BLaER1 treated with 17β-estradiol and CSF1 and Interleukin-3, amounts not matched to agents 10 nM and 100 nM (cell line): ENCODE data around the gene TUSC2.
A peak's percentile ranks its signal among the peaks of the same experiment; 100 is the strongest.

ENCODE experiments used
- H3K27ac ChIP-seq, 11 experiments: shearing (Covaris generic); formaldehyde crosslinking; 2 replicates each; pipeline ENCODE4 v1.8.1; 2022
- H3K27me3 ChIP-seq, 11 experiments: shearing (Covaris generic); formaldehyde crosslinking; 2 replicates each; pipeline ENCODE4 v1.8.1; 2022
- H3K36me3 ChIP-seq, 11 experiments: shearing (Covaris generic); formaldehyde crosslinking; 2 replicates each; pipeline ENCODE4 v1.8.1; 2022
- H3K4me1 ChIP-seq, 10 experiments: shearing (Covaris generic); formaldehyde crosslinking; 2 replicates each; pipeline ENCODE4 v1.8.1; 2022
- H3K4me2 ChIP-seq, 11 experiments: shearing (Covaris generic); formaldehyde crosslinking; 2 replicates each; pipeline ENCODE4 v1.8.1; 2022
- H3K4me3 ChIP-seq, 10 experiments: shearing (Covaris generic); formaldehyde crosslinking; 2 replicates each; pipeline ENCODE4 v1.8.1; 2022
- H3K9ac ChIP-seq, 11 experiments: shearing (Covaris generic); formaldehyde crosslinking; 2 replicates each; pipeline ENCODE4 v1.8.1; 2022
- H3K9me3 ChIP-seq, 11 experiments: shearing (Covaris generic); formaldehyde crosslinking; replicated peaks in 1 of 11; 2 replicates each; pipeline ENCODE4 v1.8.1; 2022
- H4K20me1 ChIP-seq, 11 experiments: shearing (Covaris generic); formaldehyde crosslinking; 2 replicates each; pipeline ENCODE4 v1.8.1; 2022
- Cebpa-rat ChIP-seq, 11 experiments: shearing (Covaris generic); IDR thresholded peaks; 2 replicates each; pipeline ENCODE4 v1.8.1; 2022

Gene TUSC2

GRCh38 chr3:50341996-50342650 is 14.1 kb upstream of the TUSC2 start:
- Histone ChIP-seq H4K20me1 (peaks cover 0 to 1% (median 0%) of the 10 kb centered on the region in 11 experiments; a peak in 6 of 22 replicates), H3K36me3 (peaks cover 0 to 3% (median 0%) of the 10 kb centered on the region in 11 experiments; a peak in 1 of 22 replicates), H3K27ac (peak overlapping the region in 7 of 11 experiments; percentile 94 to 99 (median 97); a peak in 14 of 22 replicates), H3K4me2 (peak overlapping the region; percentile 87 to 100 (median 98); a peak in 20 of 22 replicates), H3K4me1 (peaks cover 61 to 83% (median 74%) of the 10 kb centered on the region in 10 experiments), H3K9me3 (no peaks in the 10 kb centered on the region), H3K9ac (peak overlapping the region in 9 of 11 experiments; percentile 85 to 98 (median 95); a peak in 15 of 22 replicates), H3K27me3 (peaks cover 0 to 47% (median 26%) of the 10 kb centered on the region in 11 experiments; a peak in 15 of 22 replicates), H3K4me3 (peak overlapping the region in 5 of 10 experiments; percentile 77 to 92 (median 88); a peak in 9 of 20 replicates)
- TF ChIP-seq Cebpa-rat (IDR thresholded peaks at IDR 0.05) = no peak

GRCh38 chr3:50341537-50341936 is 13.5 kb upstream of the TUSC2 start:
- TF ChIP-seq Cebpa-rat (IDR thresholded peaks at IDR 0.05) = no peak
- H4K20me1 ChIP-seq = peaks cover 5 to 7% (median 5%) of the 10 kb centered on the region in 11 experiments; a peak in 21 of 22 replicates
- H3K36me3 ChIP-seq = peaks cover 0 to 7% (median under 1%) of the 10 kb centered on the region in 11 experiments; a peak in 7 of 22 replicates
- H3K27ac ChIP-seq = peak overlapping the region in 10 of 11 experiments; percentile 87 to 99 (median 96); a peak in 18 of 22 replicates
- no peaks in the 10 kb centered on the region for H3K9me3 ChIP-seq
- peaks cover 61 to 78% (median 72%) of the 10 kb centered on the region in 10 experiments for H3K4me1 ChIP-seq
- peak overlapping the region; percentile 85 to 98 (median 95); a peak in 21 of 22 replicates for H3K9ac ChIP-seq
- peak overlapping the region; percentile 87 to 100 (median 98) for H3K4me2 ChIP-seq
- H3K4me3 ChIP-seq = peak overlapping the region in 9 of 10 experiments; percentile 58 to 92 (median 88); a peak in 18 of 20 replicates
- H3K27me3 ChIP-seq = peaks cover 0 to 47% (median 26%) of the 10 kb centered on the region in 11 experiments; a peak in 15 of 22 replicates

DNA sequence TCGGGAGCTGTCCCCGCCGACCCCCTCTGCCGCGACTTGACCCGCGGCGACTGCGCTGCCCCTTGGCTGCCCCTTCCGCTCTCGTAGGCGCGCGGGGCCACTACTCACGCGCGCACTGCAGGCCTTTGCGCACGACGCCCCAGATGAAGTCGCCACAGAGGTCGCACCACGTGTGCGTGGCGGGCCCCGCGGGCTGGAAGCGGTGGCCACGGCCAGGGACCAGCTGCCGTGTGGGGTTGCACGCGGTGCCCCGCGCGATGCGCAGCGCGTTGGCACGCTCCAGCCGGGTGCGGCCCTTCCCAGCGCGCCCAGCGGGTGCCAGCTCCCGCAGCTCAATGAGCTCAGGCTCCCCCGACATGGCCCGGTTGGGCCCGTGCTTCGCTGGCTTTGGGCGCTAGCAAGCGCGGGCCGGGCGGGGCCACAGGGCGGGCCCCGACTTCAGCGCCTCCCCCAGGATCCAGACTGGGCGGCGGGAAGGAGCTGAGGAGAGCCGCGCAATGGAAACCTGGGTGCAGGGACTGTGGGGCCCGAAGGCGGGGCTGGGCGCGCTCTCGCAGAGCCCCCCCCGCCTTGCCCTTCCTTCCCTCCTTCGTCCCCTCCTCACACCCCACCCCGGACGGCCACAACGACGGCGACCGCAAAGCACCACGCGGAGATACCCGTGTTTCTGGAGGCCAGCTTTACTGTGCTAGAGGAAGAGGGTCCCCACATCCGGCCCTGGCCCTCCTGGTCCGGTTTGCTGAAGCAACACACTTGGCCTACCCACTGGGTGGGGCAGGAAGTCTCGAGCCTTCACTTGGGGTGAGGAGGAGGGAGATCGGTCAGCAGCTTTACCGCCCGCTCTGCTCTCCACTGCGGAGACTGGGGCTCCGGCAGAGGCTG is 12.7 kb upstream of the TUSC2 start, which contains the start of gene RASSF1:
Gene RASSF1, minus strand, starts transcription at position 389 of the 882 bp plus-strand sequence. Its CDS starts 31 bp downstream, at position 358.
- H3K4me1 ChIP-seq = peaks cover 63 to 81% (median 73%) of the 10 kb centered on the region in 10 experiments
- peak within 1 kb of the TSS; percentile 87 to 99 (median 95) for H3K27ac ChIP-seq
- peaks cover 0 to 39% (median 20%) of the 10 kb centered on the region in 11 experiments; a peak in 15 of 22 replicates for H3K27me3 ChIP-seq
- peak within 1 kb of the TSS; percentile 85 to 98 (median 95) for H3K9ac ChIP-seq
- H3K4me3 ChIP-seq = peak within 1 kb of the TSS; percentile 58 to 92 (median 88)
- no peaks in the 10 kb centered on the region for H3K9me3 ChIP-seq
- peaks cover 13 to 16% (median 14%) of the 10 kb centered on the region in 11 experiments; a peak in 21 of 22 replicates for H4K20me1 ChIP-seq
- H3K36me3 ChIP-seq = peaks cover 0 to 15% (median 9%) of the 10 kb centered on the region in 11 experiments; a peak in 12 of 22 replicates
- peak in 3 of 11 experiments; percentile 8 to 52 (median 19); a peak in 1 of 22 replicates for TF ChIP-seq Cebpa-rat (IDR thresholded peaks at IDR 0.05)
- H3K4me2 ChIP-seq = peak within 1 kb of the TSS; percentile 87 to 100 (median 98)

- Histone ChIP-seq H3K4me3 (peak overlapping the region; percentile 58 to 92 (median 88)), H3K27ac (peak overlapping the region; percentile 87 to 99 (median 95)), H3K27me3 (peaks cover 0 to 33% (median 14%) of the 10 kb centered on the region in 11 experiments; a peak in 15 of 22 replicates), H3K9ac (peak overlapping the region; percentile 85 to 98 (median 95)), H3K4me2 (peak overlapping the region; percentile 87 to 100 (median 98)), H4K20me1 (peaks cover 19 to 22% (median 20%) of the 10 kb centered on the region in 11 experiments; a peak in 21 of 22 replicates), H3K9me3 (no peaks in the 10 kb centered on the region), H3K36me3 (peaks cover 0 to 21% (median 15%) of the 10 kb centered on the region in 11 experiments; a peak in 13 of 22 replicates), H3K4me1 (peaks cover 63 to 81% (median 73%) of the 10 kb centered on the region in 10 experiments)
- TF ChIP-seq Cebpa-rat (IDR thresholded peaks at IDR 0.05) = no peak
These were observed 12.1 kb upstream of the TUSC2 start for GRCh38 chr3:50340147-50340447.

DNA sequence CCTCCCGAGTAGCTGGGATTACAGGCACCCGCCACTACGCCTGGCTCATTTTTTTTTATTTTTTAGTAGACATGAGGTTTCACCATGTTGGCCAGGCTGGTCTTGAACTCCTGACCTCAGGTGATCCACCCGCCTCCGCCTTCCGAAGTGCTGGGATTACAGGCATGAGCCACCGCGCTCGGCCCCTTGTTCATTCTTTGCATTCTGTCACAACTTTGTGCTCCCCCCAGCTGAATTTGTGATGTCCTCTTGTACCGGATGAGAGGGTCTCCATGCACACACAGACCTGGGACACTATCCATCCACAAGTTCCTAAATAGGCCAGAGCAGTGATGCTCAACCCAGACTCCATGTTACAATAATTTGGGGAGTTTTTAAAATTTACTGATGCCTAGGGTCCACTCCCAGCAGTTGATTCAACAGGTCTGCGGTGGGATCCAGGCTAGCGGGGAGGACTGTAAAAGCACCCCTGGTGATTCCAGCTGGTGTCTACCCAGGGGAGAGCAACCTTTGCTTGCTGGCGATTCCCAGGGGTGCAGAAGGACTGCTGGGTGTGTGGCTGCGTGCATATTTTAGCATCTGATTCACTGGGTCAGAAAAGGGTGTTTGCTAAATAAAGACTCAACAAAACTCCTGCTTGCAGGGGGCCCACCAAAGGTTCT is 11.6 kb upstream of the TUSC2 start:
- peak overlapping the region; percentile 85 to 98 (median 95) for H3K9ac ChIP-seq
- H3K36me3 ChIP-seq = peaks cover 4 to 26% (median 20%) of the 10 kb centered on the region in 11 experiments; a peak in 20 of 22 replicates
- peak overlapping the region; percentile 87 to 100 (median 98) for H3K4me2 ChIP-seq
- peaks cover 0 to 30% (median 12%) of the 10 kb centered on the region in 11 experiments; a peak in 14 of 22 replicates for H3K27me3 ChIP-seq
- H3K4me1 ChIP-seq = peaks cover 66 to 83% (median 74%) of the 10 kb centered on the region in 10 experiments
- peak overlapping the region; percentile 58 to 92 (median 88) for H3K4me3 ChIP-seq
- peak overlapping the region; percentile 87 to 99 (median 95) for H3K27ac ChIP-seq
- no peaks in the 10 kb centered on the region for H3K9me3 ChIP-seq
- peaks cover 24 to 26% (median 24%) of the 10 kb centered on the region in 11 experiments for H4K20me1 ChIP-seq
- TF ChIP-seq Cebpa-rat (IDR thresholded peaks at IDR 0.05) = no peak

DNA sequence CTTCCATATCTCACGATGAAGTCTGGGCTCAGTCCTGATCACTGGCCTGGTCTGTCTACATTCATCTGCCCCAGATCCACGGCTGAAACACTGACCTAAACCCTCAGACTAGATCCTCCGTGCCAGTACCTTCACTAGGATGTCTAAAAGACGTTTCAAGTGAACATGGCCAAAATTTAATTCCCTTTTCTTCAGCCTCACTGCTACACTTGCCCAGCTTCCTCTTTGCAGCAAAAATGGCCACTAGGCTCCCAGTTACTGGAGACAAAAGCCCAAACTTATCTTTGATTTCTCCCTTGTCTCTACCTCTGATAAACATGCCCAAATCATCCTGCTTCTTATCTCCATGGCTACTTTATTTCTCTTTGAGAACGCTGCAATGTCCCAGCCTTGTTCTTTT is 10.9 kb upstream of the TUSC2 start:
- H4K20me1 ChIP-seq = peaks cover 31 to 33% (median 31%) of the 10 kb centered on the region in 11 experiments
- no peak for TF ChIP-seq Cebpa-rat (IDR thresholded peaks at IDR 0.05)
- H3K9ac ChIP-seq = peak overlapping the region; percentile 85 to 98 (median 95)
- H3K27ac ChIP-seq = peak overlapping the region; percentile 87 to 99 (median 95)
- peak overlapping the region; percentile 77 to 92 (median 88) for H3K4me3 ChIP-seq
- peaks cover 10 to 32% (median 26%) of the 10 kb centered on the region in 11 experiments for H3K36me3 ChIP-seq
- H3K4me2 ChIP-seq = peak overlapping the region; percentile 87 to 100 (median 98)
- no peaks in the 10 kb centered on the region for H3K9me3 ChIP-seq
- H3K4me1 ChIP-seq = peaks cover 69 to 90% (median 77%) of the 10 kb centered on the region in 10 experiments
- H3K27me3 ChIP-seq = peaks cover 0 to 30% (median 12%) of the 10 kb centered on the region in 11 experiments; a peak in 14 of 22 replicates

DNA sequence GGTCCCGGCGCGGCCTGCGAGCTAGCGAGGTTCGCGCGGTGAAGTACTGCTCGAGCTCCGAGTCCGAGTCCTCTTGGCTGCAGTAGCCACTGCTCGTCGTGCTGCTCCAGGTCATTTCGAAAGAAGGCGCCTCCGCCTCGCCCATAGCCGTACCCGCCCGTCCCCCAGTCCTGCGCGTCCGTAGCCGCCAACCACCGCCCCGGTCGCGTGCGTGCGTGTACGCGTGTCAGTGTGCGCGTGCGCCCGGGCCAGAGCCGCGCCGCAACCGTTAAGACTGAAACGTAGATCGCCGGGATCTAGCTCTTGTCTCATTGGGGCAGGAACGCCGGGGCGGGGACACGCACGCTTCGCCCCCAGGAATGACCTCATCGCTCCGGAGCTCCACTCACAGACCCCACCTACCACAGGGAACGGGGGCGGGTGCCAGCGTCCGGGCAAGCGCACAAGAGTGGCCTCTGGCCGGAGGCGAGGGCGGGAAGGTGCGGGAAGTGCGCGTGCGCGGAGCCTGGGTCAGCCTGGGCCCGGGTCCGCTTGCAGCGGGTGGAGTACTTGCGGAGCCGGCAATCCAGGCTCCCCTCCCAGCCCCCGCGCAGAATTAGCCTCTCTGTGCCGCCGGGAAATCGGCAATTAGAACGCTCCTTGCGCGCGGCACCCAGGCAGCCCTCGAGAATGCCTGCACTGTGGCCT is 9.3 kb upstream of the TUSC2 start:
- Histone ChIP-seq H3K9ac (peak overlapping the region; percentile 85 to 98 (median 95)), H3K4me2 (peak overlapping the region; percentile 87 to 100 (median 98)), H4K20me1 (peaks cover 47 to 49% (median 47%) of the 10 kb centered on the region in 11 experiments), H3K27ac (peak overlapping the region; percentile 87 to 99 (median 95)), H3K4me3 (peak overlapping the region; percentile 77 to 92 (median 88)), H3K36me3 (peaks cover 25 to 49% (median 43%) of the 10 kb centered on the region in 11 experiments), H3K9me3 (no peaks in the 10 kb centered on the region), H3K27me3 (peaks cover 0 to 30% (median 12%) of the 10 kb centered on the region in 11 experiments; a peak in 14 of 22 replicates), H3K4me1 (peaks cover 64 to 81% (median 70%) of the 10 kb centered on the region in 10 experiments)
- TF ChIP-seq Cebpa-rat (IDR thresholded peaks at IDR 0.05) = no peak
